Psoas muscle (tissue), 8 donors: ENCODE results near the gene ANXA2. TPM values are rescaled to one million over a fixed set of nuclear protein-coding genes. Genes with fewer than 3 reads are reported as not detected.

ENCODE experiments used
- ATAC-seq, 4 donors: fragments of 200-7000 bp; cut with Tn5 transposase; one replicate each; pipeline ENCODE4 v1.9.1; 2020; ENCODE audit warnings: moderate library complexity in 3 of 4, mild to moderate bottlenecking in 2 of 4
- DNase-seq, 2 donors: peaks; one replicate each; pipeline ENCODE4 v3.0.0-alpha.2; 2020
- H3K27ac ChIP-seq: fragments of 200-600 bp; one replicate; pipeline ENCODE4 v1.8.0; 2022
- H3K27me3 ChIP-seq, 3 donors: fragments of 200-600 bp in 1 of 3; one replicate each; pipeline versions ENCODE4 v1.6.1 to v1.8.0; 2013 to 2022; ENCODE audit warnings: low read length in 2 of 3, mild to moderate bottlenecking in 2 of 3, moderate library complexity in 1 of 3; ENCODE audit not compliant: insufficient read depth in 3 of 3
- H3K36me3 ChIP-seq, 2 donors: fragments of 200-600 bp in 1 of 2; one replicate each; pipeline versions ENCODE4 v1.6.1 to v1.8.0; 2013 to 2022; ENCODE audit warnings: low read depth in 1 of 2, mild to moderate bottlenecking in 1 of 2, moderate library complexity in 1 of 2; ENCODE audit not compliant: insufficient read depth in 1 of 2
- H3K4me1 ChIP-seq: fragments of 200-600 bp; one replicate; pipeline ENCODE4 v1.8.0; 2022
- H3K4me3 ChIP-seq: fragments of 200-600 bp; one replicate; pipeline ENCODE4 v1.8.0; 2022; ENCODE audit warnings: mild to moderate bottlenecking
- H3K9me3 ChIP-seq: fragments of 200-600 bp; one replicate; pipeline ENCODE4 v1.8.0; 2022
- WGBS, 3 donors: extraction: QIAGEN DNeasy Blood & Tissue Kit; methylation state at CpG; one replicate each; pipeline versions ENCODE4 v1.1.6 to v1.1.7; 2013; 5-methylcytosine and 5-hydroxymethylcytosine counted together
- intact Hi-C, 2 donors: fragments of 100-400 bp; cut with DNase I; formaldehyde crosslinking; loops; one replicate each; pipeline versions ENCODE4 v1.11.0 to v1.14.2; 2022
- polyA plus RNA-seq, 3 donors: library from polyadenylated mRNA; stranded (reverse); fragments of 200-250 nt; gene quantifications; one replicate each; pipeline ENCODE4 v1.2.3, GENCODE V29; 2013
- total RNA-seq, 4 donors: library from RNA; stranded (reverse); fragmentation: NEBNext Ultra II Directional in 2 of 4; extraction: Animal tissue kit (Norgen Biotek cat#: 25700) in 2 of 4; gene quantifications; one replicate each; pipeline versions ENCODE4 v1.2.1 to v1.2.4, GENCODE V29; 2021 to 2023
- TF ChIP-seq, protein P1 (sequence below): fragments of 200-600 bp; IDR thresholded peaks from one replicate; pipeline ENCODE4 v1.8.0; 2022; ENCODE audit warnings: antibody characterized with exemption
- donor health status: healthy with polysubstance abuse.
- donor health status: DM: no; HTN: no; CAD: no; lungs with moderate emphysema.
- donor health status: Bipolar disorder and iron deficiency.
- donor health status: healthy.
- donor health status: DM: yes; HTN: yes; CAD: no.
- donor health status: DM: no; HTN: no; CAD: no.
- donor health status: DM: no; HTN: no; CAD: no.
- donor health status: DM: yes; HTN: yes; CAD: no.

The ANXA2 gene
- total and polyA plus RNA-seq, 7 donors, result 140 to 2,117 (median 350) TPM

DNA sequence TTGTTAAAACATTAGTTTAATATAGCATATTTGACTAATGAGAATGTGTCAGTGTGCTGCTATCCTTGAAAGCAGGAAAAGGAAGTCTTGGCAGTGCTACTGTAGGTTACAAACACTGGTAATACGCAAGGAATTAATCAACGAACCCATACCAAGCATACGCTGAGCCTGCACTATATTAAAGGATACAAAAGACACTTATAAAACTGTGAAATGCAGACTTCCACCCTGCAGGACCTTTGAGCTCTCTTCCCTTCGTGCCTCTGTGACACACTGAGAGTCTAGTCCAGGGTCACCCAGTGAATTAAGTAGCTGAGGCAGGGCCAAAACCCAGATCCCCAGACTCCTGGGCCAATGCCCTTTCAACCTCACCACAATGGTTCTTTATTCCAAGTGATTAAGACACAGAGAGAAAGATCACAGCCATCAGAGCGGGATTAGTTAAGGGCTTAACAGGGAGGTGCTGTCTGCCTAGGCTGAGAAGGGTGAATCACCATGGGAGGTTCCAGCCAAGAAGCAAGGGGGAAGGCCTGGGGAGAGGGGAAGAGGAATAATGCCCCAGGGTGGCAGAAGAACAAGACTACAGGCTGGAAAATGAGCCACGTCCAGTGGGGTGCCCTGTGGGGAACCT, 6.8 kb downstream of the ANXA2 start:
- TF ChIP-seq, protein P1, sequence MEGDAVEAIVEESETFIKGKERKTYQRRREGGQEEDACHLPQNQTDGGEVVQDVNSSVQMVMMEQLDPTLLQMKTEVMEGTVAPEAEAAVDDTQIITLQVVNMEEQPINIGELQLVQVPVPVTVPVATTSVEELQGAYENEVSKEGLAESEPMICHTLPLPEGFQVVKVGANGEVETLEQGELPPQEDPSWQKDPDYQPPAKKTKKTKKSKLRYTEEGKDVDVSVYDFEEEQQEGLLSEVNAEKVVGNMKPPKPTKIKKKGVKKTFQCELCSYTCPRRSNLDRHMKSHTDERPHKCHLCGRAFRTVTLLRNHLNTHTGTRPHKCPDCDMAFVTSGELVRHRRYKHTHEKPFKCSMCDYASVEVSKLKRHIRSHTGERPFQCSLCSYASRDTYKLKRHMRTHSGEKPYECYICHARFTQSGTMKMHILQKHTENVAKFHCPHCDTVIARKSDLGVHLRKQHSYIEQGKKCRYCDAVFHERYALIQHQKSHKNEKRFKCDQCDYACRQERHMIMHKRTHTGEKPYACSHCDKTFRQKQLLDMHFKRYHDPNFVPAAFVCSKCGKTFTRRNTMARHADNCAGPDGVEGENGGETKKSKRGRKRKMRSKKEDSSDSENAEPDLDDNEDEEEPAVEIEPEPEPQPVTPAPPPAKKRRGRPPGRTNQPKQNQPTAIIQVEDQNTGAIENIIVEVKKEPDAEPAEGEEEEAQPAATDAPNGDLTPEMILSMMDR, result no peak
- ATAC-seq, result peak; percentile 77 to 92 (median 86)
- 28 to 40% (median 31%) methylated on average over 6 of the region's 6 CpGs for WGBS, 3 donors

DNA sequence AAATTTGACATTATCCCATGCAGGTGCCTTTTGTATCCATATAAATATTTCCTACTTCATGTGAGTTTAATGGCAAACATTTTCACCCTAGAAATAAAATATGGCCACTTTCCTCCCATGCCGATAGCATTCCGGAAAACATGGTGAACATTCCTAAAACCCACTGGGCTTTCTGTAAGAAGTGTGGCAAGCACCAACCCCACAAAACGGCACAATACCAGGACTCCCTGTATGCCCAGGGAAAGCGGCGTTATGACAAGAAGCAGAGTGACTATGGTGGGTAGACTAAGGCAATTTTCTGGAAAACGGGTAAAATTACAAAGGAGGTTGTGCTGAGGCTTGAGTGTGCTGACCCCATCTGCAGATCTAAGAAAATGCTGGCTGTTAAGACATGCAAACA, 7.6 kb downstream of the ANXA2 start:
- TF ChIP-seq, protein P1, result no peak
- Histone ChIP-seq H3K4me1 (peaks cover 80% of the 10 kb centered on the region), H3K9me3 (no peaks in the 10 kb centered on the region), H3K27me3 (no peaks in the 10 kb centered on the region), H3K27ac (no peak overlapping the region), H3K4me3 (peak overlapping the region; percentile 54), H3K36me3 (peaks cover 17 to 32% of the 10 kb centered on the region in 2 donors)
- ATAC-seq, result no peak
- WGBS, 3 donors, result 66 to 74% (median 69%) methylated on average over 6 of the region's 6 CpGs
- no peak for DNase-seq
- intact Hi-C loops, result no loop called here

More for the DNA sequence above, 6.8 kb downstream of the ANXA2 start:
- no peaks in the 10 kb centered on the region for H3K9me3 ChIP-seq
- no peaks in the 10 kb centered on the region for H3K27me3 ChIP-seq
- H3K4me1 ChIP-seq, result peaks cover 83% of the 10 kb centered on the region
- peak overlapping the region; percentile 80 for H3K4me3 ChIP-seq
- peak; percentile 56 to 77 for DNase-seq
- intact Hi-C loops, result no loop called here
- H3K36me3 ChIP-seq, result peaks cover 23 to 32% of the 10 kb centered on the region in 2 donors
- peak overlapping the region; percentile 93 for H3K27ac ChIP-seq

DNA sequence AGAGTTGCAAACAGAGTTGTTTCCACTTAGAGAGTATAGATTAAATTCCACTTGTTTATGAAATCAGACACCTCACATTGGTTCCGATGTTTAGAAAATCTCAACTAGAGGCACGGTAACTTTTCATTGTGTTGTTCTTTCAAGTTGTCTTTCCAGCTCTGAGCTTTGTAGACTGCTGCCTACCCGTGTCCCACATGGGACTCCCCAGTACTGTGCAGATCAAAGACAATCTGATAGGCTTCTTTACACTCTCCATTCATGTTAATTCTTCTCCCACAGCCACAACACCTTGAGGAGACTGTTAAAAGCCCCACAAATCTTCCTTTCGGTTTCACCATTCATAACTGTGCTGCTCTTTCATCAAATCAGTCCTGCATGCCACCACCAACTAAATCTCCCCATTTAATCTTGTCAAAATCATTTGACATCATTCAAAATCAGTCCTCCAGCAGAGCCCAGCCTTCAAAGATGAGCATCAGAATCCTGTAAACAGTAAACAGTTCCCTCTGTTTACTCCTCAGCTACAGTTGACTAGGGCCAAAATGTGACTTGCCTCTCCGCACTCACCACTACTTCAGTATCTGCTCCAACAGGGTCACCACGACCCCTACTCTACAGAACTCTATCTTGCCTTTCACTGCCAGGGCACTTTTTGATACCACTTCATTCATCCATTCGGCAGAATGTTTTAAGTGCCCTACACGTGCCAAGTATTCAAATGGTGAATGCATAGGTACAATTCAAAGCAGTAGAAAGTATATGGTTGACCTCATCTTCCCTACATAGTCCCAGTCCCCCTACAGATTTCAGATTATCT, 8.3 kb downstream of the ANXA2 start:
- DNase-seq, result no peak
- Histone ChIP-seq H3K27ac (no peak overlapping the region), H3K4me3 (peak overlapping the region; percentile 54), H3K36me3 (peaks cover 18 to 32% of the 10 kb centered on the region in 2 donors), H3K27me3 (no peaks in the 10 kb centered on the region), H3K4me1 (peaks cover 73% of the 10 kb centered on the region), H3K9me3 (no peaks in the 10 kb centered on the region)
- TF ChIP-seq, protein P1, result no peak
- intact Hi-C loops, result no loop called here
- no peak for ATAC-seq
- WGBS, 3 donors, result 28 to 41% (median 28%) methylated on average over 8 of the region's 8 CpGs

DNA sequence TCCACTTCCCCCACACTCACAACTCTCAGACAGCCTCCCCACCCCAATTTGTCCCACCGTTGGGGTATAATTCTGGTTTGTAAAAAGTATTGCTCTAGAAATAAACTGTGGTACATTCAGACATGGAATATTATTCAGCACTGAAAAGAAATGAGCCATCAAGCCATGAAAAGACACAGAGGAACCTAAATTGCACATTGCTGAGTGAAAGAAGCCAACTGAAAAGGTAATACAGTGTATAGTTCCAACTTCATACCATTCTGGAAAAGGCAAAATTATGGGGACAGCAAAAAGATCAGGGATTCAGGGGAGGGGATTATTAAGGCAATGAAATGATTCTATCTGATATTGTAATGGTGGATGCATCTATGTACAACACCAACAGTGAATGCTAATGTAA, 10.5 kb downstream of the ANXA2 start:
- WGBS, 3 donors, result 91 to 100% (median 93%) methylated on average over 1 of the region's 1 CpG
- Histone ChIP-seq H3K36me3 (peaks cover 28 to 45% of the 10 kb centered on the region in 2 donors), H3K4me1 (peaks cover 51% of the 10 kb centered on the region), H3K9me3 (no peaks in the 10 kb centered on the region), H3K27me3 (no peaks in the 10 kb centered on the region), H3K4me3 (no peak overlapping the region), H3K27ac (no peak overlapping the region)
- DNase-seq, result no peak
- ATAC-seq, result no peak
- intact Hi-C loops, result no loop called here
- TF ChIP-seq, protein P1, result no peak
